ENCODE measurements around the gene SCAANT1.

- TF ChIP-seq CTCF (conservative IDR thresholded peaks at IDR 0.05 in 1 of 2, IDR thresholded peaks at IDR 0.05 in 1 of 2; ENCODE audit: low read depth in 1 of 2, low read length in 2 of 2), result no peak
- no peak for TF ChIP-seq EZH2 (IDR thresholded peaks at IDR 0.05; ENCODE audit: low read length, missing control alignments)
Observed at GRCh38 chr3:63900010-63900409, 12.2 kb downstream of the SCAANT1 start.

All from fibroblast of lung (primary cell).